H1 (cell line): Measurements from ENCODE around the gene ASF1A. TPM values are rescaled to one million over a fixed set of nuclear protein-coding genes. Genes with fewer than 3 reads are reported as not detected.

Experiments
- CTCF ChIA-PET: fragments of 300-600 bp; sonication (Branson Sonifier 250); formaldehyde crosslinking; loops from one replicate; lab custom pipeline; 2021; ENCODE audit not compliant: partially characterized antibody; lab: Charles Lee
- POLR2A ChIA-PET: fragments of 300-600 bp; sonication (Branson Sonifier 250); formaldehyde crosslinking; loops from one replicate; lab custom pipeline; 2021; ENCODE audit warnings: inconsistent platforms; ENCODE audit not compliant: partially characterized antibody; lab: Charles Lee
- DNase-seq, 2 experiments: peaks; one replicate each; pipeline versions ENCODE4 v3.0.0 to v3.0.0-alpha.2; 2010 to 2022; ENCODE audit warnings: low spot score in 2 of 2, low read depth in 1 of 2, mixed read lengths in 1 of 2
- FAIRE-seq: peaks from 2 replicates; lab custom pipeline; 2011; peaks lifted over from hg19 to GRCh38; lab: Jason Lieb, UNC
- H2AFZ ChIP-seq: 2 replicates; pipeline ENCODE4 v1.8.1; 2012; ENCODE audit warnings: low read length, inconsistent platforms
- H2AK5ac ChIP-seq: 2 replicates; pipeline ENCODE4 v1.6.1; 2013; ENCODE audit warnings: low read depth, low read length
- H2BK120ac ChIP-seq: replicated peaks from 2 replicates; pipeline ENCODE3; 2013; ENCODE audit warnings: low read depth, low read length, inconsistent platforms
- H2BK12ac ChIP-seq: 2 replicates; pipeline ENCODE4 v1.6.1; 2013; ENCODE audit warnings: low read depth, low read length
- H2BK15ac ChIP-seq: 2 replicates; pipeline ENCODE4 v1.6.1; 2013; ENCODE audit warnings: low read length
- H2BK20ac ChIP-seq: 2 replicates; pipeline ENCODE4 v1.6.1; 2013; ENCODE audit warnings: low read length
- H2BK5ac ChIP-seq: 2 replicates; pipeline ENCODE4 v1.6.1; 2013; ENCODE audit warnings: low read depth, low read length
- H3K14ac ChIP-seq: 2 replicates; pipeline ENCODE4 v1.6.1; 2013; ENCODE audit warnings: inconsistent platforms; ENCODE audit not compliant: insufficient read length
- H3K18ac ChIP-seq: 2 replicates; pipeline ENCODE4 v1.6.1; 2013; ENCODE audit warnings: low read length; ENCODE audit errors: extremely low read depth
- H3K23ac ChIP-seq: 2 replicates; pipeline ENCODE4 v1.6.1; 2013; ENCODE audit warnings: inconsistent platforms; ENCODE audit not compliant: insufficient read length
- H3K23me2 ChIP-seq: 2 replicates; pipeline ENCODE4 v1.6.1; 2013; ENCODE audit warnings: low read depth, low read length
- H3K27ac ChIP-seq: 2 replicates; pipeline ENCODE4 v1.6.1; 2011; ENCODE audit warnings: low read depth, low read length, inconsistent platforms
- H3K27me3 ChIP-seq, 4 experiments: replicated peaks in 1 of 4; 1 replicate in 1 of 4; 2 replicates in 3 of 4; pipeline versions ENCODE4 v1.6.1 to v1.8.1; 2011 to 2013; ENCODE audit warnings: low read length in 3 of 4, mild to moderate bottlenecking in 3 of 4, inconsistent platforms in 2 of 4, mixed read lengths in 2 of 4, moderate library complexity in 1 of 4; ENCODE audit not compliant: control insufficient read depth in 3 of 4, insufficient read depth in 3 of 4; ENCODE audit errors: extremely low read depth in 1 of 4
- H3K36me3 ChIP-seq, 4 experiments: 2 replicates each; pipeline versions ENCODE4 v1.6.1 to v1.8.1; 2011 to 2013; ENCODE audit warnings: mild to moderate bottlenecking in 4 of 4, low read length in 3 of 4, moderate library complexity in 2 of 4, control low read depth in 1 of 4, inconsistent platforms in 1 of 4; ENCODE audit not compliant: insufficient read depth in 4 of 4, control insufficient read depth in 2 of 4
- H3K4ac ChIP-seq: replicated peaks from 2 replicates; pipeline ENCODE3; 2013; ENCODE audit warnings: low read length, low read depth, mixed read lengths, inconsistent platforms; ENCODE audit not compliant: insufficient read length
- H3K4me1 ChIP-seq, 4 experiments: replicated peaks in 1 of 4; 1 replicate in 1 of 4; 2 replicates in 3 of 4; pipeline versions ENCODE4 v1.6.1 to v1.8.1; 2011 to 2013; ENCODE audit warnings: low read length in 3 of 4, inconsistent platforms in 2 of 4, mixed read lengths in 1 of 4; ENCODE audit not compliant: insufficient read depth in 4 of 4, control insufficient read depth in 3 of 4
- H3K4me2 ChIP-seq, 2 experiments: 2 replicates each; pipeline versions ENCODE4 v1.6.1 to v1.8.1; 2011 to 2013; ENCODE audit warnings: low read depth in 2 of 2, low read length in 2 of 2, control low read depth in 1 of 2, inconsistent platforms in 1 of 2, mild to moderate bottlenecking in 1 of 2; ENCODE audit not compliant: insufficient read depth in 1 of 2
- H3K4me3 ChIP-seq, 4 experiments: fragments of 200-600, 300-600 bp in 1 of 4; sonication (generic), shearing (Covaris generic), sonication (Bioruptor Twin) in 1 of 4; 2 replicates each; pipeline versions ENCODE4 v1.5.1 to v1.8.1; 2011 to 2016; ENCODE audit warnings: low read length in 4 of 4, low read depth in 3 of 4, control low read depth in 2 of 4, inconsistent platforms in 2 of 4, mild to moderate bottlenecking in 2 of 4, mixed read lengths in 1 of 4, moderate library complexity in 1 of 4; ENCODE audit not compliant: insufficient read depth in 2 of 4; ENCODE audit errors: extremely low read depth in 1 of 4
- H3K56ac ChIP-seq: replicated peaks from 2 replicates; pipeline ENCODE3; 2013; ENCODE audit warnings: low read depth, mild to moderate bottlenecking, mixed read lengths, low read length, inconsistent platforms; ENCODE audit not compliant: insufficient read length
- H3K79me1 ChIP-seq: 2 replicates; pipeline ENCODE4 v1.6.1; 2013; ENCODE audit warnings: low read depth, low read length, control low read depth
- H3K79me2 ChIP-seq, 2 experiments: 2 replicates each; pipeline versions ENCODE4 v1.6.1 to v1.8.1; 2012 to 2013; ENCODE audit warnings: low read length in 2 of 2, mild to moderate bottlenecking in 2 of 2, inconsistent platforms in 1 of 2; ENCODE audit not compliant: insufficient read depth in 2 of 2, control insufficient read depth in 1 of 2
- H3K9ac ChIP-seq, 4 experiments: replicated peaks in 1 of 4; 1 replicate in 1 of 4; 2 replicates in 3 of 4; pipeline versions ENCODE4 v1.6.1 to v1.8.1; 2011 to 2013; ENCODE audit warnings: low read depth in 3 of 4, low read length in 3 of 4, control low read depth in 2 of 4, mild to moderate bottlenecking in 2 of 4, moderate library complexity in 2 of 4, inconsistent platforms in 1 of 4; ENCODE audit errors: extremely low read depth in 1 of 4
- H3K9me3 ChIP-seq, 2 experiments: 2 replicates each; pipeline versions ENCODE4 v1.6.1 to v1.8.1; 2012 to 2013; ENCODE audit warnings: mild to moderate bottlenecking in 2 of 2, moderate library complexity in 2 of 2, control low read depth in 1 of 2, inconsistent platforms in 1 of 2, low read depth in 1 of 2, low read length in 1 of 2, mixed read lengths in 1 of 2; ENCODE audit not compliant: insufficient read depth in 2 of 2
- H4K20me1 ChIP-seq, 2 experiments: replicated peaks in 1 of 2; 2 replicates each; pipeline versions ENCODE3 to v1.8.1; 2011 to 2013; ENCODE audit warnings: inconsistent platforms in 2 of 2, low read length in 2 of 2, mild to moderate bottlenecking in 1 of 2; ENCODE audit not compliant: insufficient read depth in 2 of 2, control insufficient read depth in 1 of 2
- H4K5ac ChIP-seq: 2 replicates; pipeline ENCODE4 v1.6.1; 2013; ENCODE audit warnings: low read length, low read depth, mixed read lengths, inconsistent platforms; ENCODE audit not compliant: insufficient read length
- H4K8ac ChIP-seq: 2 replicates; pipeline ENCODE4 v1.8.0; 2013; ENCODE audit warnings: mild to moderate bottlenecking, moderate library complexity, low read length, inconsistent platforms; ENCODE audit not compliant: insufficient read depth; ENCODE audit errors: extremely low read depth
- H4K91ac ChIP-seq: replicated peaks from 2 replicates; pipeline ENCODE3; 2013; ENCODE audit warnings: low read length, mixed read lengths, inconsistent platforms; ENCODE audit not compliant: insufficient read length
- CHD1 ChIP-seq: IDR thresholded peaks from 2 replicates; pipeline ENCODE4 v1.6.1; 2012; ENCODE audit warnings: low read depth, low read length, improper control_type of control experiment
- CREB1 ChIP-seq: IDR thresholded peaks from 2 replicates; pipeline ENCODE4 v1.6.1; 2012; ENCODE audit warnings: inconsistent platforms
- EP300 ChIP-seq, 2 experiments: IDR thresholded peaks; 1 replicate in 1 of 2; 2 replicates in 1 of 2; pipeline ENCODE4 v1.6.1; 2011 to 2012; ENCODE audit warnings: low read depth in 2 of 2, low read length in 2 of 2, mild to moderate bottlenecking in 2 of 2, borderline replicate concordance in 1 of 2, inconsistent platforms in 1 of 2, moderate library complexity in 1 of 2
- EZH2 ChIP-seq: fragments of 200-600 bp; sonication (generic); IDR thresholded peaks from 2 replicates; pipeline ENCODE4 v1.7.1; 2012; ENCODE audit warnings: low read depth, mild to moderate bottlenecking, moderate library complexity, low read length, inconsistent platforms; ENCODE audit not compliant: severe bottlenecking
- GTF2F1 ChIP-seq: IDR thresholded peaks from 2 replicates; pipeline ENCODE4 v1.6.1; 2012; ENCODE audit warnings: low read depth, low read length, improper control_type of control experiment, borderline replicate concordance
- HDAC2 ChIP-seq, 2 experiments: fragments of 300-600 bp in 1 of 2; sonication (generic) in 1 of 2; IDR thresholded peaks; 2 replicates each; pipeline ENCODE4 v1.6.1; 2011 to 2012; ENCODE audit warnings: low read depth in 2 of 2, low read length in 2 of 2, mild to moderate bottlenecking in 2 of 2, moderate library complexity in 2 of 2, borderline replicate concordance in 1 of 2, inconsistent platforms in 1 of 2
- HDAC6 ChIP-seq: IDR thresholded peaks from one replicate; pipeline ENCODE4 v1.7.1; 2012; ENCODE audit warnings: low read depth, mild to moderate bottlenecking, inconsistent platforms, low read length, moderate library complexity
- JUN ChIP-seq: IDR thresholded peaks from 2 replicates; pipeline ENCODE4 v1.6.1; 2011; ENCODE audit warnings: low read depth, mild to moderate bottlenecking, improper control_type of control experiment, low read length
- JUND ChIP-seq: IDR thresholded peaks from 2 replicates; pipeline ENCODE4 v1.6.1; 2011; ENCODE audit warnings: mild to moderate bottlenecking, improper control_type of control experiment, low read length
- POLR2A ChIP-seq, 2 experiments: IDR thresholded peaks; 1 replicate in 1 of 2; 2 replicates in 1 of 2; pipeline ENCODE4 v1.6.1; 2011; ENCODE audit warnings: low read depth in 2 of 2, low read length in 2 of 2, mild to moderate bottlenecking in 2 of 2; ENCODE audit errors: control extremely low read depth in 1 of 2
- POLR2AphosphoS5 ChIP-seq: IDR thresholded peaks from 2 replicates; pipeline ENCODE4 v1.6.1; 2011; ENCODE audit warnings: low read depth, low read length
- RBBP5 ChIP-seq: IDR thresholded peaks from 2 replicates; pipeline ENCODE4 v1.7.1; 2012; ENCODE audit warnings: low read depth, mild to moderate bottlenecking, inconsistent platforms, low read length, moderate library complexity, borderline replicate concordance
- SIX5 ChIP-seq: IDR thresholded peaks from 2 replicates; pipeline ENCODE4 v1.6.1; 2011; ENCODE audit warnings: mild to moderate bottlenecking, low read depth, low read length
- SP1 ChIP-seq: IDR thresholded peaks from 2 replicates; pipeline ENCODE4 v1.6.1; 2011; ENCODE audit warnings: low read depth, low read length
- TBP ChIP-seq: IDR thresholded peaks from 2 replicates; pipeline ENCODE4 v1.6.1; 2011; ENCODE audit warnings: low read depth, low read length, improper control_type of control experiment
- WGBS, 2 experiments: shearing (Covaris generic) in 1 of 2; methylation state at CpG; one replicate each; pipeline versions ENCODE4 v1.1.6 to v1.1.7; 2013 to 2015; ENCODE audit warnings: low lambda C conversion rate in 2 of 2, mixed read lengths in 2 of 2, inconsistent platforms in 1 of 2, low coverage in 1 of 2, missing lambda C conversion rate in 1 of 2; ENCODE audit not compliant: insufficient replicate concordance in 2 of 2, insufficient coverage in 1 of 2, insufficient read length in 1 of 2; ENCODE audit errors: extremely low coverage in 1 of 2, missing lambda C conversion rate in 1 of 2; 5-methylcytosine and 5-hydroxymethylcytosine counted together
- polyA plus RNA-seq, 7 experiments: library from polyadenylated mRNA; depleted of rRNA in 3 of 7; stranded (reverse) in 5 of 7; unstranded in 2 of 7; fragments of >200 nt in 5 of 7; fragments of 200-250 nt in 2 of 7; gene quantifications; 1 replicate in 5 of 7; 2 replicates in 1 of 7; 4 replicates in 1 of 7; pipeline versions ENCODE4 v1.2.1 to v1.2.3, GENCODE V29; 2011 to 2013; ENCODE audit warnings: missing spikeins in 2 of 7, mixed read lengths in 2 of 7
- total RNA-seq: library from RNA; stranded (reverse); fragmentation: NEBNext Ultra II Directional; extraction: Animal tissue kit (Norgen Biotek cat#: 25700); gene quantifications from 2 replicates; pipeline ENCODE4 v1.2.1, GENCODE V29; 2021

The ASF1A gene
- total and polyA plus RNA-seq, 2 of the 8 experiments (the other 6 are each of a cell fraction or from before 2014, with no cell fraction given) = 11.4 to 50.2 TPM

DNA sequence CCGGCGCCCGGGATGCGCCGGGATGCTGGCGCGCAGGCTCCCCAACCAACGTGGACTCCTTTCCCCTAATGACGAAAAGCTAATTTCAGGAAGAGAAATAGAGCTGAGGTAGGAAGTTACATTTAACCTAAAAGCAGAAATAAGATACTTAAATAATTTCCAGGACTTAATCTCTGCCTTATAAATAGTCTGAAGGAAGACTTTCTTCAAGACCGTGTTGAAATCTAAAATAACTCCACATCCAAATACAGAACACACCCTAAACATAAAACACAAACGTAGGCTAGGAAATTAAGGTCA, 1.3 kb downstream of the ASF1A start:
- ChIA-PET POLR2A (interaction anchor here (0.5 to 3.1 kb wide), 8 partner anchors 13 to 289 kb away, joined by 3 to 19 read pairs (median 4); partner anchors contain the start of gene MCM9), CTCF (interaction anchor here (1.1 to 1.6 kb wide), 4 partner anchors 19 to 215 kb away, joined by 3 to 5 read pairs (median 4); partner anchors contain the start of gene MCM9)
- Histone ChIP-seq H4K8ac (peak overlapping the region; percentile 97; the same call in 1 of the 2 replicates), H4K20me1 (peaks cover 0 to 9% of the 10 kb centered on the region in 2 experiments), H3K9me3 (no peaks in the 10 kb centered on the region), H3K27ac (peak overlapping the region; percentile 87), H2BK20ac (no peak overlapping the region), H2BK12ac (no peak overlapping the region), H2AK5ac (no peak overlapping the region), H3K14ac (no peak overlapping the region), H3K4me1 (peaks cover 2 to 16% (median 6%) of the 10 kb centered on the region in 4 experiments; a peak in 6 of 7 replicates), H3K23ac (no peak overlapping the region), H2AFZ (no peak overlapping the region), H3K79me2 (peaks cover 9 to 69% of the 10 kb centered on the region in 2 experiments), H3K4me2 (peak overlapping the region; percentile 64 to 68), H3K9ac (peak overlapping the region; percentile 90 to 94 (median 92)), H2BK5ac (0 out of 2 replicates have a peak overlapping the region, but pooled peaks have one; percentile 48), H2BK15ac (no peak overlapping the region), H3K4ac (no peak overlapping the region), H3K79me1 (peaks cover 6% of the 10 kb centered on the region; the same call in 1 of the 2 replicates), H4K5ac (no peak overlapping the region), H3K36me3 (peaks cover 0 to 14% (median 0%) of the 10 kb centered on the region in 4 experiments; a peak in 3 of 8 replicates), H3K27me3 (no peaks in the 10 kb centered on the region), H3K4me3 (peak overlapping the region; percentile 87 to 97 (median 92)), H2BK120ac (no peak overlapping the region), H4K91ac (no peak overlapping the region), H3K56ac (no peak overlapping the region), H3K18ac (no peak overlapping the region), H3K23me2 (0 out of 2 replicates have a peak, but pooled peaks cover 3% of the 10 kb centered on the region)
- 2% methylated on average over 9 of the region's 11 CpGs; no CpG with 5 or more reads in 1 of the 2 experiments for WGBS, 2 experiments
- DNase-seq (no peak), FAIRE-seq (no peak)
- TF ChIP-seq TBP (no peak), RBBP5 (no peak), EZH2 (no peak), EP300 (IDR thresholded peaks at IDR 0.05; ENCODE audit: borderline replicate concordance in 1 of 2, low read depth in 2 of 2, low read length in 2 of 2) (no peak), SIX5 (no peak), CREB1 (no peak), POLR2A (IDR thresholded peaks at IDR 0.05; ENCODE audit: control extremely low read depth in 1 of 2, low read depth in 2 of 2, low read length in 2 of 2) (no peak), JUND (no peak), POLR2AphosphoS5 (no peak), JUN (no peak), HDAC2 (IDR thresholded peaks at IDR 0.05; ENCODE audit: borderline replicate concordance in 1 of 2, low read depth in 2 of 2, low read length in 2 of 2) (no peak), HDAC6 (no peak), CHD1 (no peak; the same call in 1 of the 2 replicates), GTF2F1 (no peak), SP1 (no peak)
